GM18519 (cell line): ENCODE results near the gene CARD9.
"Not testable (repeated sequence)": the region's sequence is repeated elsewhere in the genome, so short reads cannot be mapped to it uniquely, and the experiment has no call there.

Source experiments
- ATAC-seq: cut with Tn5 transposase; IDR thresholded peaks from one replicate; pipeline ENCODE4 v1.9.1; 2021; ENCODE audit warnings: mild to moderate bottlenecking, moderate library complexity; ENCODE audit not compliant: unreplicated experiment, low FRiP score

Gene CARD9

DNA sequence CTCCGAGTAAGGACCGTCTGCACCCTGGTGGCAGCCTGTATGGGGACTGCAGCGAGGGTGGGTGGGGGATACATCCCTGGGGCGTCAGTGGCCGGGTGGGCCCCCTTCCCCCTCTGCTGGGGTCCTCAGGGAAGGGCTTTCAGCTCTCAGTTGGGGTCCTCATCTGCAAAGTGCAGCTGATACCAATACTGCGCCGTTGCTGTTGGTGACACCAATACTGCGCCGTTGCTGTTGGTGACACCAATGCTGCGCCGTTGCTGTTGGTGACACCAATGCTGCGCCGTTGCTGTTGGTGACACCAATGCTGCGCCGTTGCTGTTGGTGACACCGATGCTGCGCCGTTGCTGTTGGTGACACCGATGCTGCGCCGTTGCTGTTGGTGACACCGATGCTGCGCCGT, 21.6 kb downstream of the CARD9 start:
- ATAC-seq: not testable (repeated sequence)

GRCh38 chr9:136351252-136351800, 22.1 kb downstream of the CARD9 start:
- no peak for ATAC-seq

DNA sequence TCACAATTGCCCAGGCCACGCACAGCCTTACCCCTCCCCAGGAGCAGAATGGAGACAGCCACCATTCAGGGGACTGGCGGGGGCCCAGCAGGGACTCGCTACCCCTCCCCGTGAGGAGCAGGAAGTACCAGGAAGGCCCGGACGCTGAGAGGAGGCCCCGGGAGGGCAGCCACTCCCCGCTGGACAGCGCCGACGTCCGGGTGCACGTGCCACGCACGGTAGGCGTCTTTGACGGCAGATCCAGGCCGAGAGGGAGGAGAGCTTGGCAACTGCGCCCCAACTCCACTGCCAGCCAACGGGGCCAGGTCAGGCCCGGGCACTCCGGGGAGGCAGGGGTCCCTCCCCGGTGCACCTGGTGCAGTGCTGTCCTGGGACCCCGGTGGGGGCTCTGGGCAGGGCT, 23.9 kb downstream of the CARD9 start:
- no peak for ATAC-seq

- ATAC-seq: no peak
Observed at GRCh38 chr9:136348691-136349090, 24.8 kb downstream of the CARD9 start.

DNA sequence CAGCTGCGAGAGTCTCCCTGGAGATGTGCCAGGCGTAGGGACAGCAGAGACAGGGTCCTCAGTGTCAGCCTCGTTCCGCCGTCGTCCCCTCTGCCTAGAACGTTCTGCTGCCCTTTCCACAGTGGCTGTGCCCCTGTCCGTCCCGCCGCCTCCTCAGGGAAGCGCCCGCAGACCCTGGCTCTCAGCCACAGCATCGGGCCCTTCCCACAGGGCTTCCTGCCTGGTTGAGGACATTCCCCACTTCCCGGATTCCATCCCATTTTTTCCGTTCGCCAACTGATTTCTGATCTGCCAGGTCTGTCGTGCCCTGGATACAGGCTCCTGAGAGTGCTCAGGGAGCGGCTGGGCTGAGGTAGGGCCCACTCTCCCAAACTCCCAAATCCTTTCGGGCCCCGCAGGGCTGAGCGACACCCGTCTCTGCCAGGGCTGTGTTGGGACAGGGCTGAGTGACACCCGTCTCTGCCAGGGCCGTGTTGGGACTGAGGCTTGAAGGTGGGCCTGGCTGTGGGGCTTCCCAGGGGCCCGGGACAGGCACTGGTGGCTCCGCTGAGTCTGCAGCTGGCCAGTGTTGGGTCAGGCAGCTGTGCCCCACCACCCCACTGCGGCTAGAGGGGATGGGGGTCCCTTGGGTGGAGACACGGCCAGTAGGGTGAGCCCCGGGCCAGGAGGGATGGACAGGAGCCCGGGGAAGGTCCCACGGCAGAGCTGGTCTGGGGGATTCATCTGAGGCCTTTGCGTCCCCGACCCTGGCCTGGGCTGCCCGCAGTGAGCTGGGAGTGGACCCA, 25.8 kb downstream of the CARD9 start:
- no peak for ATAC-seq

DNA sequence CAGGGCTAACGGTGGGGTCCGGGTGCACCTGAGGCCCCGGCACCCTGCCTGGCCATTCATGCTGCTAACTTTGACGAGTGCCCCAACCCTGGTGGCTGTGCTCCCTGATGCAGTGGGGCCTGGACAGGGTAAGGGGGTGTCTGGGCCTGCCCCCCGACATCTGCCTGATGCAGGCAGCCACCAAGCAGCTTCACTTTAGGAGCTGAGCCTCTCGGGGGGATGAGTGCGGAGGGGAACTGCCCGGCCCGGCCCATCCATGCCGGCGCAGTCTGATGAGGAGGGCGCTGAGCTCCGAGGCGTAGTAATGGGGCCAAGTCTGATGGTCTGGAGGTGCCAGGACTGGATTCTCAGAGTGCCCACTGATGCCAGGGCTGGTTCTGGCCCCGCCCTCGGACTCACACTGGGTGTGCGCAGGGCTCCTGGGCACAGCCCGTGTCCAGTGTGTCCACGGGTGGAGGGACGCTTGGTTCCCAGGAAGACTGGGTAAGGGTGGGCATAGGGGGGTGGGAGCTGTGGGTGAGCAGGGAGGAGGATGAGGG, 26.5 kb downstream of the CARD9 start:
- no peak for ATAC-seq

DNA sequence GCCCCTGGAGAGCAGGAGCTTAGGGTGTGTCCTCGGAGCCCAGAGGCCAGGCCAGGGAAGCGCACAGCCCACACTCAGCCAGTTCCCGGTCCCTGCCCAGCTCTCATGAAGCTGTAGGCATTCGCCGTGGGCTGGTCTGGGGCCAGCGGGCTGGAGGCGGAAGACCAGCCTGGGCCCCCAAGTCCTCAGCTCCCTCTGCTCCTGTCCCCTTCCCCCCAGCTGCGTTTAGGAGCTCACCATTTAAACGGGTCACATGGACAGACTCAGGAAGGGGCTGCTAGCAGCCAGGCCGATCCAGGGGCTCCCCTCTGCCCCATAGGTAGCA, 27.4 kb downstream of the CARD9 start:
- ATAC-seq: no peak

GRCh38 chr9:136345281-136346156, 27.9 kb downstream of the CARD9 start:
- ATAC-seq: no peak

GRCh38 chr9:136344544-136345280, 28.8 kb downstream of the CARD9 start:
- ATAC-seq: no peak

DNA sequence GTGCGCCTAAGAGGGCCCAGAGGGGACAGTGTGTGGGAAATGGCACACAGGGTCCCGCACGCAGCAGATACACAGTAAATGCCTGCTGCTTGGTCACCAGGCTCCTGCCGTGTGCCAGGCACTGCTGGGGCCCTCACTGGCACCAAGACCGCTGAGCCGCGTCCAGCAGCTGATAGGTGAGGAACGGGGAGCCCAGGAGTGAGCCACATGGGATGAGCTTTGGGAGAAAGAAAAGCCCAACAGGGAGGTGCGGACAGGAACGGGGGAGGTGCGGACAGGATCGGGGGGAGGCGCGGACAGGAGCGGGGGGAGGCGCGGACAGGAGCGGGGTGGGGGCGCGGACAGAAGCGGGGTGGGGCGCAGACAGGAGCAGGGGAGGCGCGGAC, 29.6 kb downstream of the CARD9 start:
- no peak for ATAC-seq

DNA sequence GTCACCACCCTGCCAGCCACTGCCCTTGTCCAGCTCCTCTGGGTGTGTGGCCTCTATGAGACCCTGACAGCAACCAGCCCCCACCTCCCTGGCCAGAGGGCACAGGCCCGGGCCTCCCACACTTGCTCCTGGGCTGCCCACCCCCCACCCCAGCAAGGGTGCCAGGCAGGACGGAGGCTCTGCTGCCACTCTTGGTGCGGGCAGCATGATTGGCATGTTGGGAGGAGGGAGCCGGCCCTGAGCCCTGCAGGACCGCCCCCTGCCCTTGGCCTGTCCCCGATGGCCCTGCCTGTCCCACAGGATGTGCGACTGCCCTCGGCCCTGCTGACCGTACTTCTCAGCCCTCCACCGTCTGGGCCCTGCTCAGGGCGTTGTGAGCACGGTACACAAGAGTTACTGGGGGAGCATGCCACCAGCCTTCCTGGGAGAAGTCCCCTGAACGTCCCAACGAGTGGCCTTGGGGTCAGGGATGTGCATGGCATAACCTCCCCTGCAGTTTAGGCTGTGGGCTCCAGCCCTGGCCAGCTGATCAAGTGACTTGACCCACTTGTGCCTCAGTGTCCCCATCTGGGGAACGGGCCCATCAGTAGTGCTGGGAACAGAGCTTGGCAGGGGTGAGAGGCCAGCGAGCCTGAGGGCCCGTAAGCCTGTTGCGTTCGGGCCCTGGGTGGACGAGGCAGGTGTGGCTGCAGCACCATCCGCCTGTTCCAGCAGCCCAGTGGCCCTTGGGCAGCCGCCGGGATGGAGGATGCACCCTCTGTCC, 30.2 kb downstream of the CARD9 start:
- ATAC-seq: no peak

DNA sequence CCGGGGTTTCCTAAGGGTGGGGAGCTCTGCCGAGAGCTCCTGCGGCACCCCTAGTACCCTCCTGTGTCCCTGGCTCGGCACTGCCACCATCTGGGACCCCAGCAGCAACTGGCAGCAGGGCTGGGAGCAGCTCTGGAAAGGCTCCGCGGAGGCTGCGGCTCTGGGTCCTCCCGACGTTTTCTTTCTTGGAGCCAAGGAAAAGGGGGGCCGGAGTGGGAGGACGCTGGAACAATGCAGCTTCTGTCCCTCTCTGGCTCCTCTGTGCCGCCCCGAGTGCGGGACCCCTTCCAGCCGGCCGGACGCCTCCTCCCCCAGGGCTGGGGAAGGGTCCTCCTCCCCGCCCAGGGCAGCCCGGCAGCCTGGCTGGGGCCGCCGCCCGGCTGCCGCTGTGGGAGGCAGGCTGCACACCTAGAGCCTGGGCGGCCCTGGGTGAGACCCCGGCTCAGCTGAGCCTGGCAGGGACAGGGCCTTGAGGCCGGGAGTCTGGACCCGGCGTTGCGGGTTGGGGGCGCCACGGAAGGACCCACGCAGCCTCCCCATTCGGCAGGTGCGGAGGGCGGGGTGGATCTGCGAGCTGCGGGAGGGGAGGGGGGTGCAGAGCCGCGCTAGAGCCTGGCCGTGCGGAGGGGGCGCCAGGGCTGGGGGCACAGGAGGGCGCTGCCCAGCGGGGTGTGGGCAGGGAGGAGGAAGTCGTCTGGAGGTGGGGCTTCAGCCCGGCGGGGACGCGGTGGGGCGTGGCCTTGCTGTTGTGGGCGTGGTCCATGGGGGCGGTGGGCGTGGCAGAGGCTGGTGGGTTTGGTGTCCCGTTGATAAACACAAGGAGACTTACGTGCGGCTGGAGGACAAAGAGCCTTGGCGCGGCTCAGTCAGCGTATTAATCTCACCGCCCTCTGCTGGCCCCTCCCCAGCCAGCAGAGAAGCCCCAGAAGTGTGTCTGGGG, 31.0 kb downstream of the CARD9 start:
- no peak for ATAC-seq

DNA sequence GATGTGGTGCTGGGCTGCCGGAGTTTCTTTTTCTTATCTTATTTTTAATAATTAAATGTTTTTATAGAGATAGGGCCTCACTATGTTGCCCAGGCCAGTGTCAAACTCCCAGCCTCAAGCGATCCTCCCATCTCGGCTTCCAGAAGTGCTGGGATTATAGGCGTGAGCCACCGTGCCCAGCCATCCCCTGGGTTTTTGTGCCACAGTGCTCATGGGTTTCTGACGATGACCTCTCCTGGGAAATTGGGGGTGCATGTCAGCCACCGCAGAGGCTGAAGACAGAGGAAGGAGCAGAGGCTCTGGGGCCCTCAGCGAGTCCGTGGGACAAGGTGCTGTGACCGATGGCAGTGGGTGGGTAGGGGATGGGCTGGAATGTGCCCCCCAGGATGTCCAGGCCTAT, 31.7 kb downstream of the CARD9 start:
- no peak for ATAC-seq

- ATAC-seq: no peak
Observed at GRCh38 chr9:136341042-136341655, 32.3 kb downstream of the CARD9 start.

- ATAC-seq: no peak
Observed at GRCh38 chr9:136340356-136341041, 33.0 kb downstream of the CARD9 start.

GRCh38 chr9:136339958-136340310, 33.5 kb downstream of the CARD9 start:
- no peak for ATAC-seq

- ATAC-seq: no peak
Observed at GRCh38 chr9:136339173-136339957, 34.1 kb downstream of the CARD9 start.
